ENCODE results near the gene PHACTR3. TPM values are rescaled to one million over a fixed set of nuclear protein-coding genes. Genes with fewer than 3 reads are reported as not detected.

The PHACTR3 gene
- total RNA-seq, 1 donor from 2014 or later = 2.1 TPM

- Mint-ChIP-seq H3K27ac (no peak overlapping the region), H3K27me3 (peaks cover 31% of the 10 kb centered on the region), H3K9me3 (no peaks in the 10 kb centered on the region), H3K36me3 (no peaks in the 10 kb centered on the region), H3K4me1 (ENCODE audit: unreplicated experiment) (no peaks in the 10 kb centered on the region), H3K4me3 (no peak overlapping the region)
- TF ChIP-seq CTCF (conservative IDR thresholded peaks at IDR 0.05) = no peak
- no peak for DNase-seq (ENCODE audit: extremely low spot score, unreplicated experiment)
These were observed 43.1 kb upstream of the PHACTR3 start for GRCh38 chr20:59561228-59561605.

- H3K27ac Mint-ChIP-seq = no peak overlapping the region
- no peak for DNase-seq (ENCODE audit: extremely low spot score, unreplicated experiment)
- TF ChIP-seq CTCF (conservative IDR thresholded peaks at IDR 0.05) = no peak
- H3K4me3 Mint-ChIP-seq = no peak overlapping the region
- H3K27me3 Mint-ChIP-seq = peaks cover 31% of the 10 kb centered on the region
- H3K36me3 Mint-ChIP-seq = no peaks in the 10 kb centered on the region
- no peaks in the 10 kb centered on the region for H3K9me3 Mint-ChIP-seq
- no peaks in the 10 kb centered on the region for H3K4me1 Mint-ChIP-seq (ENCODE audit: unreplicated experiment)
These were observed 42.6 kb upstream of the PHACTR3 start for GRCh38 chr20:59561614-59562277.

- H3K36me3 Mint-ChIP-seq = no peaks in the 10 kb centered on the region
- no peak for DNase-seq (ENCODE audit: extremely low spot score, unreplicated experiment)
- H3K4me1 Mint-ChIP-seq (ENCODE audit: unreplicated experiment) = no peaks in the 10 kb centered on the region
- TF ChIP-seq CTCF (conservative IDR thresholded peaks at IDR 0.05) = no peak
- no peak overlapping the region for H3K4me3 Mint-ChIP-seq
- H3K9me3 Mint-ChIP-seq = no peaks in the 10 kb centered on the region
- H3K27me3 Mint-ChIP-seq = peaks cover 39% of the 10 kb centered on the region
- H3K27ac Mint-ChIP-seq = no peak overlapping the region
These were observed 40.2 kb upstream of the PHACTR3 start for GRCh38 chr20:59564171-59564570.

- Mint-ChIP-seq H3K4me3 (no peak overlapping the region), H3K27me3 (peaks cover 47% of the 10 kb centered on the region), H3K36me3 (no peaks in the 10 kb centered on the region), H3K27ac (no peak overlapping the region), H3K9me3 (no peaks in the 10 kb centered on the region), H3K4me1 (ENCODE audit: unreplicated experiment) (no peaks in the 10 kb centered on the region)
- TF ChIP-seq CTCF (conservative IDR thresholded peaks at IDR 0.05) = no peak
- DNase-seq (ENCODE audit: extremely low spot score, unreplicated experiment) = no peak
These were observed 39.4 kb upstream of the PHACTR3 start for GRCh38 chr20:59564943-59565342.

- TF ChIP-seq CTCF (conservative IDR thresholded peaks at IDR 0.05) = no peak
- no peak for DNase-seq (ENCODE audit: extremely low spot score, unreplicated experiment)
- Mint-ChIP-seq H3K4me1 (ENCODE audit: unreplicated experiment) (no peaks in the 10 kb centered on the region), H3K4me3 (no peak overlapping the region), H3K27ac (no peak overlapping the region), H3K36me3 (no peaks in the 10 kb centered on the region), H3K27me3 (peaks cover 54% of the 10 kb centered on the region), H3K9me3 (no peaks in the 10 kb centered on the region)
These were observed 38.4 kb upstream of the PHACTR3 start for GRCh38 chr20:59565768-59566461.
